ENCODE results near the gene CCHCR1. TPM values are rescaled to one million over a fixed set of nuclear protein-coding genes. Genes with fewer than 3 reads are reported as not detected.

The CCHCR1 gene
- total and polyA plus RNA-seq, 2 experiments from 2014 or later, result 19.8 to 46.7 TPM

- TF ChIP-seq ZNF462 (CRISPR knock-in tag; IDR thresholded peaks at IDR 0.05) (no peak), ZNF331 (CRISPR knock-in tag; IDR thresholded peaks at IDR 0.05; ENCODE audit: low read depth) (no peak), EZH2phosphoT487 (IDR thresholded peaks at IDR 0.05; ENCODE audit: unreplicated experiment) (no peak), POLR2AphosphoS5 (IDR thresholded peaks at IDR 0.05; ENCODE audit: low read depth) (no peak)
Measured at GRCh38 chr6:31157513-31158139, at the start of gene CCHCR1 (continued).

- Mint-ChIP-seq H3K4me3 (no peak overlapping the region), H3K36me3 (ENCODE audit: low read depth) (peaks cover 11% of the 10 kb centered on the region), H3K27me3 (ENCODE audit: insufficient read depth, low read depth, poor library complexity) (peaks cover 6% of the 10 kb centered on the region), H3K9me3 (peaks cover 8% of the 10 kb centered on the region), H3K4me1 (peaks cover 25% of the 10 kb centered on the region), H3K27ac (no peak overlapping the region)
- no peak overlapping the region for H3K27ac ChIP-seq (ENCODE audit: low read depth)
- no peaks in the 10 kb centered on the region; the same call in 1 of the 2 replicates for H3K9me2 ChIP-seq (ENCODE audit: insufficient read depth)
- H3K36me3 ChIP-seq (ENCODE audit: insufficient read depth), result no peaks in the 10 kb centered on the region
- H3K4me1 ChIP-seq (ENCODE audit: insufficient read depth), result peaks cover 17% of the 10 kb centered on the region
- no peak overlapping the region for H2AFZ ChIP-seq
- DNase-seq (ENCODE audit: low spot score), result no peak
- no peak overlapping the region for H3K4me2 ChIP-seq
- H3K79me2 ChIP-seq (replicated peaks; ENCODE audit: insufficient read depth), result no peaks in the 10 kb centered on the region
- H3K27me3 ChIP-seq (ENCODE audit: insufficient read depth), result no peaks in the 10 kb centered on the region
- no peak overlapping the region for H3K4me3 ChIP-seq
- ATAC-seq, result no peak
- no peaks in the 10 kb centered on the region for H3F3A ChIP-seq (replicated peaks; ENCODE audit: low read depth)
- no peaks in the 10 kb centered on the region for H4K20me1 ChIP-seq (replicated peaks; ENCODE audit: insufficient read depth)
- TF ChIP-seq CREB1 (CRISPR knock-in tag; IDR thresholded peaks at IDR 0.05; ENCODE audit: low read depth) (no peak), ZNF462 (CRISPR knock-in tag; IDR thresholded peaks at IDR 0.05) (no peak)
Measured at GRCh38 chr6:31205638-31206037, 48.0 kb upstream of the CCHCR1 start.
